ENCODE results near the gene DDIT3.

DDIT3 gene

GRCh38 chr12:57479376-57480115, 40.8 kb downstream of the DDIT3 start, which contains the start of gene ARHGAP9:
Gene ARHGAP9 (minus strand): TSS chr12:57479866. CDS start chr12:57479406, 460 bp downstream.
- DNase-seq = no peak

- DNase-seq = no peak
Measured at GRCh38 chr12:57479043-57479375, 41.3 kb downstream of the DDIT3 start.

- DNase-seq = no peak
Measured at GRCh38 chr12:57477710-57478681, 42.3 kb downstream of the DDIT3 start.

- no peak for DNase-seq
Measured at GRCh38 chr12:57476993-57477709, 43.2 kb downstream of the DDIT3 start.

GRCh38 chr12:57476162-57476992, 43.9 kb downstream of the DDIT3 start:
- no peak for DNase-seq

GRCh38 chr12:57475271-57476161, 44.8 kb downstream of the DDIT3 start:
- no peak for DNase-seq

- no peak for DNase-seq
Measured at GRCh38 chr12:57474862-57475261, 45.5 kb downstream of the DDIT3 start.

GRCh38 chr12:57474430-57474829, 45.9 kb downstream of the DDIT3 start:
- no peak for DNase-seq

- DNase-seq = no peak
Measured at GRCh38 chr12:57473886-57474285, 46.4 kb downstream of the DDIT3 start.

- DNase-seq = no peak
Measured at GRCh38 chr12:57473392-57473791, 46.9 kb downstream of the DDIT3 start.

- DNase-seq = no peak
Measured at GRCh38 chr12:57472391-57472790, 47.9 kb downstream of the DDIT3 start.

GRCh38 chr12:57471661-57472060, 48.7 kb downstream of the DDIT3 start:
- no peak for DNase-seq

- DNase-seq = no peak
Measured at GRCh38 chr12:57470970-57471656, 49.2 kb downstream of the DDIT3 start.

GRCh38 chr12:57470286-57470969, 49.9 kb downstream of the DDIT3 start:
- DNase-seq = no peak

- DNase-seq = no peak
Measured at GRCh38 chr12:57469296-57470164, 50.8 kb downstream of the DDIT3 start.

- no peak for DNase-seq
Measured at GRCh38 chr12:57467915-57468314, 52.4 kb downstream of the DDIT3 start.

GRCh38 chr12:57467212-57467874, 53.0 kb downstream of the DDIT3 start:
- DNase-seq = no peak
